HCT116 (cell line): Measurements from ENCODE around the gene LRRC32. TPM values are rescaled to one million over a fixed set of nuclear protein-coding genes. Genes with fewer than 3 reads are reported as not detected.

Source experiments
- ATAC-seq: fragments of 200-7000 bp; cut with Tn5 transposase; 2 replicates; pipeline ENCODE4 v1.9.1; 2020; ENCODE audit warnings: mild to moderate bottlenecking, moderate library complexity
- BruUV-seq: library from RNA; stranded (reverse); fragments of 400-500 nt; replicated peaks from 2 replicates; lab custom pipeline; 2021; lab: Mats Ljungman, UMichigan
- CTCF ChIA-PET: fragments of 300-600 bp; sonication (Branson Sonifier 250); formaldehyde crosslinking; loops from one replicate; lab custom pipeline; 2021; ENCODE audit warnings: antibody characterized with exemption; lab: Charles Lee
- POLR2A ChIA-PET: fragments of 300-600, 350-600 bp; sonication (Branson Sonifier 250); formaldehyde crosslinking; loops from one replicate; lab custom pipeline; 2021; ENCODE audit warnings: antibody characterized with exemption; lab: Charles Lee
- RAD21 ChIA-PET, 2 experiments: fragments of 300-600 bp; sonication (Branson Sonifier 250); formaldehyde crosslinking; loops; one replicate each; lab custom pipeline; 2023; ENCODE audit warnings: low total read pairs in 2 of 2; ENCODE audit not compliant: uncharacterized antibody in 2 of 2, unreplicated experiment in 2 of 2, low non-redundant PET in 1 of 2; lab: Charles Lee
- DNase-seq: peaks from one replicate; pipeline ENCODE4 v3.0.0-alpha.2; 2010; ENCODE audit warnings: low read depth, low spot score
- H2AFZ ChIP-seq: fragments of 200-600 bp; shearing (Covaris generic), sonication (generic); 2 replicates; pipeline ENCODE4 v1.6.1; 2017; ENCODE audit warnings: low read depth, mixed run types, mixed read lengths, antibody characterized with exemption, low read length; ENCODE audit not compliant: poor library complexity, severe bottlenecking
- H3K27ac ChIP-seq: 2 replicates; pipeline ENCODE4 v1.5.1; 2012; ENCODE audit warnings: low read depth, low read length
- H3K27me3 ChIP-seq: fragments of 200-600 bp; sonication (generic); 2 replicates; pipeline ENCODE4 v1.6.1; 2016; ENCODE audit warnings: mixed run types, low read length, mixed read lengths; ENCODE audit not compliant: insufficient read depth
- H3K36me3 ChIP-seq, 2 experiments: fragments of 200-500 bp in 1 of 2; fragments of 200-600 bp in 1 of 2; sonication (Bioruptor generic) in 1 of 2; sonication (generic) in 1 of 2; 2 replicates each; pipeline versions ENCODE4 v1.5.1 to v1.6.1; 2014 to 2016; ENCODE audit warnings: low read length in 2 of 2, inconsistent platforms in 1 of 2, mixed read lengths in 1 of 2, mixed run types in 1 of 2; ENCODE audit not compliant: insufficient read depth in 2 of 2, control insufficient read depth in 1 of 2
- H3K4me1 ChIP-seq, 2 experiments: fragments of 200-600 bp in 1 of 2; sonication (generic) in 1 of 2; 2 replicates each; pipeline versions ENCODE4 v1.5.1 to v1.6.1; 2012 to 2017; ENCODE audit warnings: low read length in 2 of 2, inconsistent platforms in 1 of 2, mild to moderate bottlenecking in 1 of 2, mixed read lengths in 1 of 2, mixed run types in 1 of 2, moderate library complexity in 1 of 2; ENCODE audit not compliant: insufficient read depth in 2 of 2, control insufficient read depth in 1 of 2
- H3K4me2 ChIP-seq: fragments of 200-600 bp; sonication (generic); 2 replicates; pipeline ENCODE4 v1.6.1; 2017; ENCODE audit warnings: mixed run types, low read length, mixed read lengths
- H3K4me3 ChIP-seq, 2 experiments: fragments of 200-600 bp in 1 of 2; sonication (generic) in 1 of 2; replicated peaks in 1 of 2; 2 replicates each; pipeline ENCODE4 v1.5.1; 2011 to 2016; ENCODE audit warnings: low read length in 2 of 2, control low read depth in 1 of 2, low read depth in 1 of 2, mild to moderate bottlenecking in 1 of 2, mixed read lengths in 1 of 2, mixed run types in 1 of 2
- H3K79me2 ChIP-seq: fragments of 200-600 bp; sonication (generic); 2 replicates; pipeline ENCODE4 v1.6.1; 2017; ENCODE audit warnings: mild to moderate bottlenecking, mixed run types, low read length, moderate library complexity, mixed read lengths; ENCODE audit not compliant: insufficient read depth
- H3K9ac ChIP-seq: fragments of 200-600 bp; sonication (generic); 2 replicates; pipeline ENCODE4 v1.6.1; 2016; ENCODE audit warnings: low read length, mixed read lengths
- H3K9me2 ChIP-seq: fragments of 200-600 bp; sonication (generic), shearing (Covaris generic); 2 replicates; pipeline ENCODE4 v1.6.1; 2017; ENCODE audit warnings: mixed run types, mild to moderate bottlenecking, moderate library complexity; ENCODE audit not compliant: insufficient read depth
- H3K9me3 ChIP-seq, 2 experiments: fragments of 200-500 bp in 1 of 2; fragments of 200-600 bp in 1 of 2; sonication (Bioruptor generic) in 1 of 2; sonication (generic) in 1 of 2; 2 replicates each; pipeline ENCODE4 v1.6.1; 2014 to 2017; ENCODE audit warnings: low read length in 2 of 2, mixed read lengths in 2 of 2, inconsistent platforms in 1 of 2, low read depth in 1 of 2, mild to moderate bottlenecking in 1 of 2, mixed run types in 1 of 2, moderate library complexity in 1 of 2; ENCODE audit not compliant: control insufficient read depth in 1 of 2, insufficient read depth in 1 of 2
- H4K20me1 ChIP-seq: fragments of 200-600 bp; sonication (generic), shearing (Covaris generic); 2 replicates; pipeline ENCODE4 v1.6.1; 2017; ENCODE audit warnings: mixed run types, mild to moderate bottlenecking, moderate library complexity; ENCODE audit not compliant: insufficient read depth
- EGR1 ChIP-seq: IDR thresholded peaks from 2 replicates; pipeline ENCODE4 v1.6.1; 2012; ENCODE audit warnings: low read depth
- FOSL1 ChIP-seq: IDR thresholded peaks from 2 replicates; pipeline ENCODE4 v1.6.1; 2012; ENCODE audit warnings: low read depth
- JUND ChIP-seq: IDR thresholded peaks from 2 replicates; pipeline ENCODE4 v1.6.1; 2012
- REST ChIP-seq: IDR thresholded peaks from 2 replicates; pipeline ENCODE4 v1.6.1; 2012; ENCODE audit warnings: low read depth
- SP1 ChIP-seq: IDR thresholded peaks from 2 replicates; pipeline ENCODE4 v1.6.1; 2012; ENCODE audit warnings: low read depth
- ZBTB33 ChIP-seq: IDR thresholded peaks from 2 replicates; pipeline ENCODE4 v1.6.1; 2011; ENCODE audit warnings: mild to moderate bottlenecking, low read length, moderate library complexity; ENCODE audit not compliant: insufficient replicate concordance; ENCODE audit errors: extremely low read depth
- ZFX ChIP-seq: fragments of 450-650 bp; IDR thresholded peaks from 2 replicates; pipeline ENCODE4 v1.6.1; 2017
- intact Hi-C: fragments of 100-400 bp; cut with micrococcal nuclease; formaldehyde crosslinking; loops from 2 replicates; pipeline ENCODE4 v1.10.0; 2022
- total RNA-seq: library from RNA; stranded (reverse); gene quantifications from one replicate; pipeline ENCODE4 v1.2.1, GENCODE V29; 2021; ENCODE audit not compliant: unreplicated experiment

LRRC32 gene
- total RNA-seq, 1 experiment from 2014 or later, result 0.54 TPM

- TF ChIP-seq REST, result no peak
Observed at GRCh38 chr11:76626921-76627401, 43.6 kb downstream of the LRRC32 start (continued).

- TF ChIP-seq ZBTB33 (no peak), EGR1 (no peak), SP1 (no peak), FOSL1 (no peak), ZFX (no peak), REST (no peak), JUND (no peak)
- Histone ChIP-seq H3K4me1 (no peaks in the 10 kb centered on the region), H3K79me2 (no peaks in the 10 kb centered on the region), H3K36me3 (no peaks in the 10 kb centered on the region), H2AFZ (no peak overlapping the region), H3K9ac (no peak overlapping the region), H3K9me2 (no peaks in the 10 kb centered on the region), H3K27ac (no peak overlapping the region), H3K4me2 (no peak overlapping the region), H4K20me1 (no peaks in the 10 kb centered on the region), H3K27me3 (no peaks in the 10 kb centered on the region), H3K9me3 (peaks cover 0 to 11% of the 10 kb centered on the region in 2 experiments; a peak in 1 of 4 replicates), H3K4me3 (no peak overlapping the region)
- CTCF ChIA-PET, result interaction anchor here (0.6 kb wide), 1 partner anchor 28 kb away, joined by 3 read pairs; no protein-coding TSS in a partner anchor
- RAD21 ChIA-PET, result no interaction called here
- POLR2A ChIA-PET, result no interaction called here
- intact Hi-C loops, result no loop called here
- no TSS peak for BruUV-seq
- DNase-seq, result no peak
- ATAC-seq, result no peak
Observed at GRCh38 chr11:76626266-76626665, 44.3 kb downstream of the LRRC32 start.
